Esophagus muscularis mucosa (tissue), 4 donors: ENCODE measurements around the gene RBBP9. TPM values are rescaled to one million over a fixed set of nuclear protein-coding genes. Genes with fewer than 3 reads are reported as not detected.

Experiments used
- DNase-seq: peaks from one replicate; pipeline ENCODE4 v3.0.0-alpha.2; 2017; ENCODE audit errors: extremely low spot score
- H3K27ac ChIP-seq, 4 donors: fragments of 200-600 bp; sonication (generic); replicated peaks in 1 of 4; 1 replicate in 3 of 4; 2 replicates in 1 of 4; pipeline ENCODE4 v1.5.1; 2016 to 2019; ENCODE audit warnings: mild to moderate bottlenecking in 1 of 4
- H3K27me3 ChIP-seq, 4 donors: fragments of 200-600 bp; sonication (generic); one replicate each; pipeline versions ENCODE4 v1.5.1 to v1.6.0; 2016 to 2019
- H3K36me3 ChIP-seq, 4 donors: fragments of 200-600 bp; sonication (generic); one replicate each; pipeline ENCODE4 v1.5.1; 2016 to 2019
- H3K4me1 ChIP-seq, 4 donors: fragments of 200-600 bp; sonication (generic); one replicate each; pipeline ENCODE4 v1.5.1; 2016 to 2019
- H3K4me3 ChIP-seq, 4 donors: fragments of 200-600 bp; sonication (generic); 1 replicate in 2 of 4; 2 replicates in 2 of 4; pipeline ENCODE4 v1.5.1; 2016 to 2019; ENCODE audit warnings: mild to moderate bottlenecking in 4 of 4, moderate library complexity in 1 of 4
- H3K9me3 ChIP-seq, 4 donors: fragments of 200-600 bp; sonication (generic); 1 replicate in 3 of 4; 2 replicates in 1 of 4; pipeline ENCODE4 v1.5.1; 2016 to 2019
- CTCF ChIP-seq, 3 experiments: fragments of 200-600 bp in 2 of 3; fragments of 450-650 bp in 1 of 3; sonication (generic) in 2 of 3; IDR thresholded peaks; one replicate each; pipeline ENCODE4 v1.5.1; 2017 to 2019; ENCODE audit warnings: antibody characterized with exemption in 3 of 3, mild to moderate bottlenecking in 2 of 3, moderate library complexity in 1 of 3
- EP300 ChIP-seq: sonication (generic); formaldehyde crosslinking; IDR thresholded peaks from one replicate; pipeline ENCODE4 v1.6.1; 2017; ENCODE audit warnings: antibody characterized with exemption
- POLR2A ChIP-seq: fragments of 450-650 bp; IDR thresholded peaks from one replicate; pipeline ENCODE4 v1.6.1; 2017; ENCODE audit warnings: antibody characterized with exemption, moderate library complexity, mild to moderate bottlenecking, low read depth
- POLR2AphosphoS5 ChIP-seq, 2 donors: sonication (generic); formaldehyde crosslinking; IDR thresholded peaks; one replicate each; pipeline ENCODE4 v1.6.1; 2017; ENCODE audit warnings: antibody characterized with exemption in 2 of 2
- WGBS: methylation state at CpG from one replicate; pipeline ENCODE4 v1.1.5; 2018; 5-methylcytosine and 5-hydroxymethylcytosine counted together
- intact Hi-C: fragments of 100-400 bp; cut with DNase I; formaldehyde crosslinking; loops from one replicate; pipeline ENCODE4 v1.15.1; 2023
- total RNA-seq, 4 donors: library from RNA; depleted of rRNA; stranded (reverse); fragments of >200 nt; gene quantifications; one replicate each; pipeline versions ENCODE4 v1.1.0 to v1.2.1, GENCODE V29; 2016

The RBBP9 gene
- total RNA-seq, 4 donors from 2014 or later, result 13.7 to 16.7 (median 15.3) TPM

- peaks cover 4 to 13% (median 10%) of the 10 kb centered on the region in 4 donors for H3K36me3 ChIP-seq
- intact Hi-C loops, result no loop called here
- H3K27me3 ChIP-seq, result peaks cover 0 to 6% (median 0%) of the 10 kb centered on the region in 4 donors
- TF ChIP-seq CTCF (IDR thresholded peaks at IDR 0.05), result no peak
- no peak for TF ChIP-seq POLR2AphosphoS5 (IDR thresholded peaks at IDR 0.05)
- no peak for TF ChIP-seq POLR2A
- TF ChIP-seq EP300, result no peak
- no peaks in the 10 kb centered on the region for H3K9me3 ChIP-seq
- peak overlapping the region; percentile 67 to 77 (median 72) for H3K4me3 ChIP-seq
- WGBS, result 86% methylated on average over 3 of the region's 3 CpGs
- no peak for DNase-seq
- H3K27ac ChIP-seq, result peak overlapping the region; percentile 64 to 77 (median 69)
- H3K4me1 ChIP-seq, result peaks cover 13 to 18% (median 16%) of the 10 kb centered on the region in 4 donors
Observed at GRCh38 chr20:18497603-18498002, 578 bp upstream of the RBBP9 start.

GRCh38 chr20:18496042-18496441, 983 bp downstream of the RBBP9 start:
- H3K36me3 ChIP-seq, result peaks cover 4 to 27% (median 13%) of the 10 kb centered on the region in 4 donors
- intact Hi-C loops, result no loop called here
- H3K9me3 ChIP-seq, result no peaks in the 10 kb centered on the region
- H3K27me3 ChIP-seq, result no peaks in the 10 kb centered on the region
- no peak for TF ChIP-seq CTCF (IDR thresholded peaks at IDR 0.05)
- TF ChIP-seq POLR2A, result no peak
- TF ChIP-seq POLR2AphosphoS5 (IDR thresholded peaks at IDR 0.05), result no peak
- no peak for TF ChIP-seq EP300
- H3K4me3 ChIP-seq, result peak overlapping the region; percentile 67 to 77 (median 72)
- H3K27ac ChIP-seq, result peak overlapping the region in 1 of 4 donors; percentile 77
- WGBS, result 11% methylated on average over 7 of the region's 7 CpGs
- DNase-seq, result no peak
- peaks cover 13 to 18% (median 16%) of the 10 kb centered on the region in 4 donors for H3K4me1 ChIP-seq

- 97% methylated on average over 3 of the region's 3 CpGs for WGBS
- Histone ChIP-seq H3K36me3 (peaks cover 23 to 92% (median 58%) of the 10 kb centered on the region in 4 donors), H3K27ac (no peak overlapping the region), H3K4me3 (no peak overlapping the region), H3K4me1 (no peaks in the 10 kb centered on the region), H3K9me3 (no peaks in the 10 kb centered on the region), H3K27me3 (no peaks in the 10 kb centered on the region)
- intact Hi-C loops, result no loop called here
- TF ChIP-seq POLR2A (no peak), POLR2AphosphoS5 (IDR thresholded peaks at IDR 0.05) (no peak), EP300 (no peak), CTCF (IDR thresholded peaks at IDR 0.05) (no peak)
- no peak for DNase-seq
Observed at GRCh38 chr20:18488301-18488700, 8.7 kb downstream of the RBBP9 start.

GRCh38 chr20:18481596-18481995, 15.4 kb downstream of the RBBP9 start:
- peaks cover 30 to 95% (median 85%) of the 10 kb centered on the region in 4 donors for H3K36me3 ChIP-seq
- H3K4me1 ChIP-seq, result no peaks in the 10 kb centered on the region
- no peak overlapping the region for H3K27ac ChIP-seq
- no peaks in the 10 kb centered on the region for H3K27me3 ChIP-seq
- H3K9me3 ChIP-seq, result no peaks in the 10 kb centered on the region
- intact Hi-C loops, result no loop called here
- WGBS, result 90% methylated on average over 4 of the region's 4 CpGs
- TF ChIP-seq POLR2AphosphoS5 (IDR thresholded peaks at IDR 0.05) (no peak), CTCF (IDR thresholded peaks at IDR 0.05) (no peak), EP300 (no peak), POLR2A (no peak)
- H3K4me3 ChIP-seq, result no peak overlapping the region
- no peak for DNase-seq

GRCh38 chr20:18477821-18478220, 19.2 kb downstream of the RBBP9 start:
- no peaks in the 10 kb centered on the region for H3K9me3 ChIP-seq
- intact Hi-C loops, result no loop called here
- no peak for DNase-seq
- no peak overlapping the region for H3K27ac ChIP-seq
- no peaks in the 10 kb centered on the region for H3K4me1 ChIP-seq
- no peak overlapping the region for H3K4me3 ChIP-seq
- WGBS, result 85% methylated on average over 1 of the region's 1 CpG
- peaks cover 34 to 98% (median 91%) of the 10 kb centered on the region in 4 donors for H3K36me3 ChIP-seq
- TF ChIP-seq POLR2A (no peak), EP300 (no peak), POLR2AphosphoS5 (IDR thresholded peaks at IDR 0.05) (no peak), CTCF (IDR thresholded peaks at IDR 0.05) (no peak)
- no peaks in the 10 kb centered on the region for H3K27me3 ChIP-seq
